GM18511 (cell line): ENCODE data around the gene KRIT1.

Experiments used
- ATAC-seq: cut with Tn5 transposase; IDR thresholded peaks from one replicate; pipeline ENCODE4 v1.9.1; 2021; ENCODE audit warnings: mild to moderate bottlenecking, moderate library complexity; ENCODE audit not compliant: unreplicated experiment

The KRIT1 gene

DNA sequence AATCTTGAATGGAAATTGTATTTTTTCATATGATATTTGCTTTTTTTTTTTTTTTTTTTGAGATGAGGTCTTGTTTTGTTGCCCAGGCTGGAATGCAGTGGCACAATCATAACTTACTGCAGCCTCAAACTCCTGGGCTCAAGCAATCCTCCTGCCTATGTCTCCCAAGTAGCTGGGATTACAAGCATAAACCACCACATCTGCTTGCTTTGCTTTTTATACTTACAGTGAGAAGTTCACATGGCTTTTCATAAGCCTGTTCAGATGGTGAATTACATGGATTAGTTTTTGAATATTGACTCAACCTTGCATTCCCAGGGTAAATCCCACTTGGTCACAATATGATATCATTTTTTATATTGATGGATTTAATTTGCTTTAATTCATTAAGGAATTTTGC, 88.7 kb downstream of the KRIT1 start:
- no peak for ATAC-seq

- ATAC-seq = no peak
Observed at GRCh38 chr7:92155108-92155739, 90.5 kb downstream of the KRIT1 start.

DNA sequence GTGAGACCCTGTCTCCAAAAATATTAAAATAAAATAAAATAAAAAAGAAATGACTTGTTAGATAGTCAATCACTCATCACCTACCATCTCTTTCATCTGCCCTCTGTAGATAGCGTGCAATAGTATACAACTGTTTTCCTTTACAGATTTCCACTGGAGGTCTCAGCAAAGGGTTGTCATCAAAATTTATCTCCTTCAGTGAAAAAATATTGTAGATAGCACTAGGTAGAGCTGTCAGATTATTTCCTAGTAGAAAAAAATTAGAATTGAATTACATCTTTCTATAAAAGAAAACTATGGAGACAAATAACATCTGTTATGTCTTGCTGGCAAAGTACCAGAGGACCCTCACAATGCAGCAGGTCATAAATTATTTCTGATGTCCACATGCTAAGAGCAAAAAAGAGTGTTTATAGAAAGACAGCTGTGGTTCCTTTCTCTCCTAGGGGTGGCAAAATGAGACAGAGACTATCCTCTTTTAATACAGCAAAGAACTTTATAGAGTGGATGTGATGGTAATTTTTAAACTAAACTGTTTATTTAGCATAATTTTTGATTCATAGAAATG, 95.2 kb downstream of the KRIT1 start:
- ATAC-seq = no peak

GRCh38 chr7:92149736-92150239, 95.9 kb downstream of the KRIT1 start:
- ATAC-seq = no peak
